OCI-LY7 (cell line): ENCODE measurements around the gene PHACTR4. TPM values are rescaled to one million over a fixed set of nuclear protein-coding genes. Genes with fewer than 3 reads are reported as not detected.
A peak's percentile ranks its signal among the peaks of the same experiment; 100 is the strongest.

ENCODE experiments used
- BruUV-seq: library from RNA; stranded (reverse); fragments of 400-500 nt; replicated peaks from 2 replicates; lab custom pipeline; 2021; lab: Mats Ljungman, UMichigan
- CTCF ChIA-PET: fragments of 300-600 bp; sonication (Branson Sonifier 250); formaldehyde crosslinking; loops from one replicate; lab custom pipeline; 2022; ENCODE audit warnings: antibody characterized with exemption; ENCODE audit not compliant: unreplicated experiment; lab: Charles Lee
- POLR2A ChIA-PET: fragments of 300-600 bp; sonication (Branson Sonifier 250); formaldehyde crosslinking; loops from one replicate; lab custom pipeline; 2022; ENCODE audit warnings: antibody characterized with exemption; lab: Charles Lee
- DNase-seq: peaks from one replicate; pipeline ENCODE4 v3.0.0-alpha.2; 2015; ENCODE audit warnings: low spot score
- H2AFZ ChIP-seq: fragments of 200-600 bp; sonication (generic), shearing (Covaris generic); 2 replicates; pipeline ENCODE4 v1.6.1; 2014; ENCODE audit warnings: mild to moderate bottlenecking, antibody characterized with exemption, low read length, moderate library complexity
- H3K27ac ChIP-seq: fragments of 200-600 bp; sonication (generic); 2 replicates; pipeline ENCODE4 v1.5.1; 2014; ENCODE audit warnings: mixed run types, low read depth, mild to moderate bottlenecking, moderate library complexity, low read length, inconsistent platforms; ENCODE audit not compliant: poor library complexity, severe bottlenecking
- H3K36me3 ChIP-seq: fragments of 200-600 bp; sonication (generic); 2 replicates; pipeline ENCODE4 v1.6.1; 2014; ENCODE audit warnings: mild to moderate bottlenecking, antibody characterized with exemption, low read length, moderate library complexity, mixed read lengths; ENCODE audit not compliant: insufficient read depth
- H3K4me1 ChIP-seq: fragments of 200-600 bp; sonication (generic); 2 replicates; pipeline ENCODE4 v1.5.1; 2014; ENCODE audit warnings: mild to moderate bottlenecking, low read length; ENCODE audit not compliant: insufficient read depth, poor library complexity, severe bottlenecking
- H3K4me2 ChIP-seq: fragments of 200-600 bp; sonication (generic); 2 replicates; pipeline ENCODE4 v1.6.1; 2014; ENCODE audit warnings: mild to moderate bottlenecking, low read length
- H3K4me3 ChIP-seq: fragments of 200-600 bp; sonication (generic); 2 replicates; pipeline ENCODE4 v1.5.1; 2014; ENCODE audit warnings: mild to moderate bottlenecking, low read depth, low read length; ENCODE audit not compliant: poor library complexity, severe bottlenecking
- H3K79me2 ChIP-seq: fragments of 200-600 bp; sonication (generic); 2 replicates; pipeline ENCODE4 v1.6.1; 2016; ENCODE audit warnings: low read depth, mild to moderate bottlenecking, low read length, moderate library complexity, mixed read lengths; ENCODE audit not compliant: insufficient read depth
- H3K9me2 ChIP-seq: fragments of 200-600 bp; sonication (generic); 2 replicates; pipeline ENCODE4 v1.6.1; 2016; ENCODE audit warnings: mild to moderate bottlenecking, low read length, mixed read lengths; ENCODE audit not compliant: insufficient read depth
- H3K9me3 ChIP-seq: fragments of 200-600 bp; sonication (generic); 2 replicates; pipeline ENCODE4 v1.6.1; 2014; ENCODE audit warnings: mild to moderate bottlenecking, mixed run types, low read length, mixed read lengths
- H4K20me1 ChIP-seq: fragments of 200-600 bp; sonication (generic); 2 replicates; pipeline ENCODE4 v1.6.1; 2014; ENCODE audit warnings: mild to moderate bottlenecking, antibody characterized with exemption, low read length, moderate library complexity, mixed read lengths; ENCODE audit not compliant: insufficient read depth
- CTCF ChIP-seq: fragments of 200-600 bp; sonication (generic); conservative IDR thresholded peaks from 2 replicates; pipeline ENCODE4 v1.5.1; 2014; ENCODE audit warnings: mild to moderate bottlenecking, antibody characterized with exemption, low read length, moderate library complexity, mixed read lengths
- EZH2phosphoT487 ChIP-seq: fragments of 200-600 bp; sonication (generic); IDR thresholded peaks from 2 replicates; pipeline ENCODE4 v1.6.1; 2018; ENCODE audit warnings: low read depth, borderline replicate concordance, mild to moderate bottlenecking, mixed run types, antibody characterized with exemption, low read length, moderate library complexity, mixed read lengths
- intact Hi-C: fragments of 100-400 bp; cut with micrococcal nuclease; formaldehyde crosslinking; loops from one replicate; pipeline ENCODE4 v1.10.0; 2022; ENCODE audit not compliant: unreplicated experiment
- total RNA-seq, 2 experiments: library from RNA; depleted of rRNA in 1 of 2; stranded (reverse); fragments of >200 nt in 1 of 2; shearing (Covaris generic) in 1 of 2; gene quantifications; 2 replicates each; pipeline ENCODE4 v1.2.3, GENCODE V29; 2014 to 2022

PHACTR4 gene
- total RNA-seq, 2 experiments from 2014 or later, result 17.8 to 44.9 TPM

GRCh38 chr1:28507247-28507645 is 137.7 kb downstream of the PHACTR4 start:
- no peaks in the 10 kb centered on the region for H3K9me3 ChIP-seq
- ChIA-PET POLR2A (interaction anchor here (0.7 to 2.0 kb wide), 3 partner anchors 95 to 229 kb away, joined by 4 to 5 read pairs (median 5); partner anchors contain the start of gene YTHDF2), CTCF (no interaction called here)
- H4K20me1 ChIP-seq, result peaks cover 5% of the 10 kb centered on the region; the same call in 1 of the 2 replicates
- peak overlapping the region; percentile 85 for H3K4me2 ChIP-seq
- TF ChIP-seq EZH2phosphoT487, result no peak
- TF ChIP-seq CTCF, result no peak
- DNase-seq, result peak; percentile 41
- H3K36me3 ChIP-seq, result peaks cover 64% of the 10 kb centered on the region
- no peak overlapping the region for H2AFZ ChIP-seq
- no TSS peak for BruUV-seq
- peaks cover 56% of the 10 kb centered on the region for H3K79me2 ChIP-seq
- peaks cover 48% of the 10 kb centered on the region for H3K4me1 ChIP-seq
- H3K4me3 ChIP-seq, result peak overlapping the region; percentile 85
- intact Hi-C loops, result loop anchor here (10.0 kb wide), 1 partner anchor 422 kb away; the partner anchor contains the start of gene EYA3
- peak overlapping the region; percentile 94 for H3K27ac ChIP-seq
- H3K9me2 ChIP-seq, result no peaks in the 10 kb centered on the region

DNA sequence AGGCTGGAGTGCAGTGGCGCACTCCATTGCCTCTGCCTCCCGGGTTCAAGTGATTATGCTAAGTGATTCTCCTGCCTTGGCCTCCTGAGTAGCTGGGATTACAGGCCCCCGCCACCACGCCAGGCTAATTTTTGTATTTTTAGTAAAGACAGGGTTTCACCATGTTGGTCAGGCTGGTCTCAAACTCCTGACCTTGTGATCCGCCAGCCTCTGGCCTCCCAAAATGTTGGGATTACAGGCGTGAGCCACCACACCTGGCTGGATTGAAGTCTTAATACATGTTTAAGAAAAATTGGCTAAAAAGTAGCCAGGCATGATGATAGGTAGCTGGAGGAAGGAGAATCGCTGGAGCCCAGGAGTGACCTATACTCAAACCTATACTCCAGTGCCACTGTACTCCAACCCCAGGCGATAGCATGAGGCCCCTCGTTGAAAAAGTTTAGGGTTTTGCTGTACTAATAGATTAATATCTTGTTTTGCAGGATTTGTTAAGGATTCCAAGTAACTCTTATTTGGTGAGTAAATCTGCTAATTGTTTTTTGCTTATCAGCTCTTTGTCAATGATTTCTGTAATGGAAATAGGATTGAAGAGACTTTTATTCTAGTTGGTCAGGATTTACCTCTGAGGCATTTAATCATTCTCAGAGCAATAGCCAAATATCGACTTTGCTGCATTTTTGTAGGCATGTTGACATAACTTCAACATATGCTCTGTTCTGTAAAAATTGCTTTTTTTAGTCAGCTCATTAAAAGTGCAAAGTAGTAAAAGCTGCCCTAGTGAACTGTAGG is 138.3 kb downstream of the PHACTR4 start:
- Histone ChIP-seq H3K4me1 (peaks cover 48% of the 10 kb centered on the region), H3K9me2 (no peaks in the 10 kb centered on the region), H3K4me2 (peak overlapping the region; percentile 85), H4K20me1 (peaks cover 5% of the 10 kb centered on the region; the same call in 1 of the 2 replicates), H3K36me3 (peaks cover 70% of the 10 kb centered on the region), H3K9me3 (no peaks in the 10 kb centered on the region), H3K79me2 (peaks cover 56% of the 10 kb centered on the region), H3K27ac (peak overlapping the region; percentile 94), H2AFZ (no peak overlapping the region), H3K4me3 (peak overlapping the region; percentile 85)
- ChIA-PET CTCF (no interaction called here), POLR2A (interaction anchor here (0.7 to 2.0 kb wide), 11 partner anchors 71 to 441 kb away, joined by 3 to 5 read pairs (median 3); partner anchors contain the start of genes TAF12 and YTHDF2)
- peak; percentile 23 for DNase-seq
- TF ChIP-seq EZH2phosphoT487, result no peak
- no peak for TF ChIP-seq CTCF
- intact Hi-C loops, result loop anchor here (10.0 kb wide), 1 partner anchor 423 kb away; the partner anchor contains the start of gene EYA3
- BruUV-seq, result no TSS peak

- Histone ChIP-seq H3K9me2 (no peaks in the 10 kb centered on the region), H3K4me2 (peak overlapping the region; percentile 85), H4K20me1 (peaks cover 5% of the 10 kb centered on the region; the same call in 1 of the 2 replicates), H3K9me3 (no peaks in the 10 kb centered on the region), H2AFZ (no peak overlapping the region), H3K79me2 (peaks cover 56% of the 10 kb centered on the region), H3K4me3 (peak overlapping the region; percentile 85), H3K27ac (peak overlapping the region; percentile 94), H3K4me1 (peaks cover 48% of the 10 kb centered on the region), H3K36me3 (peaks cover 76% of the 10 kb centered on the region)
- DNase-seq, result peak; percentile 10
- TF ChIP-seq CTCF, result no peak
- no peak for TF ChIP-seq EZH2phosphoT487
- intact Hi-C loops, result loop anchor here (10.0 kb wide), 1 partner anchor 424 kb away; the partner anchor contains the start of gene EYA3
- ChIA-PET POLR2A (interaction anchor here (0.7 to 2.0 kb wide), 10 partner anchors 71 to 441 kb away, joined by 3 to 5 read pairs (median 3); partner anchors contain the start of genes TAF12 and YTHDF2), CTCF (no interaction called here)
- no TSS peak for BruUV-seq
These were observed 138.9 kb downstream of the PHACTR4 start for GRCh38 chr1:28508435-28508754.
